ENCODE results near the gene VPS54.
"Not testable (repeated sequence)": the region's sequence is repeated elsewhere in the genome, so short reads cannot be mapped to it uniquely, and the experiment has no call there.

VPS54 gene

DNA sequence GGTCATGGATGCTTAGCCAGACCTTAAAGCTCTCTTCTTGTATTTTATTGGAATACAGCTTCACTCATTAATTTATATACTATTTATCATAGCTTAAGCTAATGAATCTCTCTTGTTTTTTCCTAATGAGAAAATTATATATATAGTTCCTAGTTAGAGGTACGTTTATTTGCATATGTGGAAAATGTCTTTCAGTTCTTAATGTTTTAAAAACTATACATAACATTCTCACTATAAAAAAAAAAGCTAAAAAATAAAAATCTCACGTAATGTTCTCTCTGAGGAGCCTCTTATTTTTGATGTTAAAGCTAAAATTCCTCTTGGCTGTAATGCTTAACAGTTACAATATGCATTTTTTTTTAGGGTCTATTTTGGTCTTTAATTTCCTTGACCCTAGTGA, 160.9 kb downstream of the VPS54 start:
- Histone ChIP-seq H3K36me3 (ENCODE audit: control insufficient read depth, insufficient read depth, low read length) (no peaks in the 10 kb centered on the region), H3K4me1 (ENCODE audit: control insufficient read depth, insufficient read depth, low read length) (peaks cover 4% of the 10 kb centered on the region), H3K27ac (ENCODE audit: insufficient read depth, low read depth, low read length, poor library complexity, severe bottlenecking) (no peak overlapping the region), H3K4me3 (ENCODE audit: insufficient read depth, low read depth, low read length) (no peak overlapping the region), H3K9me3 (ENCODE audit: control insufficient read depth, low read length) (no peaks in the 10 kb centered on the region), H3K27me3 (ENCODE audit: control insufficient read depth, insufficient read depth, low read length, poor library complexity, severe bottlenecking) (no peaks in the 10 kb centered on the region)
- 100% methylated on average over 1 of the region's 2 CpGs; no CpG with 5 or more reads in 1 of the 2 experiments for WGBS, 2 experiments

DNA sequence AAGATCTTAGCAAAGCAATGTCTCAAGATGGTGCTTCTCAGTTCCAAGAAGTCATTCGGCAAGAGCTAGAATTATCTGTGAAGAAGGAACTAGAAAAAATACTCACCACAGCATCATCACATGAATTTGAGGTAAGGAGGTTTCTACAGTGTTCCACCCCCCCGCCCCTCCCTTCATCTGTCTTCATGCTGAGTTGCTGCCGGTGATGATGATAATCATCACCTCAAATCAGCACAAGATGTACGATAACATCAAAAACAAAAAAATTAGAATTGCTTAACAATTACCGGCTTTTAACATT, 163.0 kb downstream of the VPS54 start:
- no peaks in the 10 kb centered on the region for H3K36me3 ChIP-seq (ENCODE audit: control insufficient read depth, insufficient read depth, low read length)
- H3K9me3 ChIP-seq (ENCODE audit: control insufficient read depth, low read length), result no peaks in the 10 kb centered on the region
- 89% methylated on average over 4 to 5 of the region's 5 CpGs for WGBS, 2 experiments
- no peak overlapping the region for H3K27ac ChIP-seq (ENCODE audit: insufficient read depth, low read depth, low read length, poor library complexity, severe bottlenecking)
- H3K4me3 ChIP-seq (ENCODE audit: insufficient read depth, low read depth, low read length), result no peak overlapping the region
- H3K27me3 ChIP-seq (ENCODE audit: control insufficient read depth, insufficient read depth, low read length, poor library complexity, severe bottlenecking), result no peaks in the 10 kb centered on the region
- peaks cover 4% of the 10 kb centered on the region for H3K4me1 ChIP-seq (ENCODE audit: control insufficient read depth, insufficient read depth, low read length)

DNA sequence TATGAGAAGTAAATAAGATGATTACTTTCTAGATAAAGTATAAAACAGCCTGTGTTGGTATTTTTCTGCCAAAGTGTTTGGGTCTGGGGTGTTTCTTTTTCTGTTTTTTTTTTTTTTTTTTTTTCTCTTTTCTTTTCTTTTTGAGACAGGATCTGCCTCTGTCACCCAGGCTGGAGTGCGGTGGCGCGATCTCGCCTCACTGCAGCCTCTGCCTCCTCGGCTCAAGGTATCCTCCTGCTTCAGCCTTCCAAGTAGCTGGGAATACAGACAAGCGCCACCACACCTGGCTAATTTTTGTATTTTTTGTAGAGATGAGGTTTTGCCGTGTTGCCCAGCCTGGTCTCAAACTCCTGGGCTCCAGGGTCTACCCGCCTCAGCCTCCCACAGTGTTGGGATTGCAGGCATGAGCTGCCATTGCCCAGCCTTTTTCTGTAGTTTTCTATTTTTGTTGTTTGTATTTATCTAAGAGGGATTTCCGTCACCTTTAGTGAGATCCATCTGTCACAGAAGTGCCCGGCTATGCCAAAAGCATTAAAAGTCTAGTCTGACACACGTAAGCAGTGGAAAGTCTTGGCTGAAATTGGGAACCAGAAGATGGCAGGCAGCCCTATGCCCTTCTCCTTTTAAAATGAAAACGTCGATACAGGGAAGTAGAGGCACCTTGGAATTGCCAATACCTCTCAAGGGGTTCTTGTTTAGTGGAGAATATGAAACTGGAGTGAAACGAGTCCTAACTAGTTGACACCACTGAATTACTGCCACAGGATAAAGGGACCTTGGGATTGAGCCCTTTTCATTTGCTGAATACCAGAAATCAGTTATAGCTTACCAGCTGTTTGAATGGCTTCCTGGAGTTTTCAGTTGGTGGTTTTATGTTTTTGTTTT, 163.6 kb downstream of the VPS54 start:
- no peak overlapping the region for H3K27ac ChIP-seq (ENCODE audit: insufficient read depth, low read depth, low read length, poor library complexity, severe bottlenecking)

DNA sequence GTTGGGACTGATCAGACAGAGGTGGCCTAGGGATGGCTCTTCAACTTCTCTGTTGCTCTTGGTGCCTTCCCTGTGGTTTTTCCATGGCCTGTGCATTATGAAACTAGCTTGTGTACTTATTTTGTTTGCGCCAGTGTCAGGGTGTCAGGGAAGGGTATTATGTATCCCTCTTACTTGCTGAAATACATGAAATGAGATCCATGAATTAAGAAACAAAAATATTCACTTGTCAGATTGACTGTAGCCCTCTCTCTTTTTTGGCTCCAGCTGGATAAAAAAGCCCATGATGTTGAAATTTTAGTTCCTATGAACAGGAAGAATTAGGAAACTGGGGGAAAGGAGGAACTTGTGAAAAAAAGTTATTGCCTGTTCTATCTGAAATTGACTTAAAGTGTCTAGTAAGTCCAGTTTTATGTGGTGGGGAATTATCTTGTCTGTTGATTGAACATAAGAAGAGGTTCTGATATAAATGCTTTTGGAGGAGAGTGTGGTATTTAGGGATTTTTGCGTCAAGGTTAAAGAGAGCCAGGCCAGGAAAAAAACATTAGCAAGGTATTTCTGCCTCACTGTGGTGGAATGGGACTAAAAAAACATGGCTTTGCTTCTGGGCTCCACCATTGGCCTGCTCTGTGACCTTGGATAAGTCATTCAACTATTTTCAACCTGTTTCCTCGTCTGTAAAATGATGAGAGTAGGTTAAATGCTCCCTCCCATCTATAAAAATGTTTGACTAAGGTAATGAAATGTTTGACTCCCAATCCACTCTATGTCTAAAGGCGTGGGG, 165.5 kb downstream of the VPS54 start:
- Histone ChIP-seq H3K36me3 (ENCODE audit: control insufficient read depth, insufficient read depth, low read length) (no peaks in the 10 kb centered on the region), H3K4me1 (ENCODE audit: control insufficient read depth, insufficient read depth, low read length) (peaks cover 19% of the 10 kb centered on the region), H3K27ac (ENCODE audit: insufficient read depth, low read depth, low read length, poor library complexity, severe bottlenecking) (no peak overlapping the region), H3K4me3 (ENCODE audit: insufficient read depth, low read depth, low read length) (no peak overlapping the region), H3K9me3 (ENCODE audit: control insufficient read depth, low read length) (no peaks in the 10 kb centered on the region), H3K27me3 (ENCODE audit: control insufficient read depth, insufficient read depth, low read length, poor library complexity, severe bottlenecking) (no peaks in the 10 kb centered on the region)
- 76 to 88% methylated on average over 2 to 4 of the region's 4 CpGs for WGBS, 2 experiments

More for the DNA sequence above, 163.6 kb downstream of the VPS54 start:
- no peaks in the 10 kb centered on the region for H3K27me3 ChIP-seq (ENCODE audit: control insufficient read depth, insufficient read depth, low read length, poor library complexity, severe bottlenecking)
- 88 to 93% methylated on average over 14 of the region's 14 CpGs for WGBS, 2 experiments
- H3K36me3 ChIP-seq (ENCODE audit: control insufficient read depth, insufficient read depth, low read length), result no peaks in the 10 kb centered on the region
- no peak overlapping the region for H3K4me3 ChIP-seq (ENCODE audit: insufficient read depth, low read depth, low read length)
- peaks cover 4% of the 10 kb centered on the region for H3K4me1 ChIP-seq (ENCODE audit: control insufficient read depth, insufficient read depth, low read length)
- H3K9me3 ChIP-seq (ENCODE audit: control insufficient read depth, low read length), result no peaks in the 10 kb centered on the region

DNA sequence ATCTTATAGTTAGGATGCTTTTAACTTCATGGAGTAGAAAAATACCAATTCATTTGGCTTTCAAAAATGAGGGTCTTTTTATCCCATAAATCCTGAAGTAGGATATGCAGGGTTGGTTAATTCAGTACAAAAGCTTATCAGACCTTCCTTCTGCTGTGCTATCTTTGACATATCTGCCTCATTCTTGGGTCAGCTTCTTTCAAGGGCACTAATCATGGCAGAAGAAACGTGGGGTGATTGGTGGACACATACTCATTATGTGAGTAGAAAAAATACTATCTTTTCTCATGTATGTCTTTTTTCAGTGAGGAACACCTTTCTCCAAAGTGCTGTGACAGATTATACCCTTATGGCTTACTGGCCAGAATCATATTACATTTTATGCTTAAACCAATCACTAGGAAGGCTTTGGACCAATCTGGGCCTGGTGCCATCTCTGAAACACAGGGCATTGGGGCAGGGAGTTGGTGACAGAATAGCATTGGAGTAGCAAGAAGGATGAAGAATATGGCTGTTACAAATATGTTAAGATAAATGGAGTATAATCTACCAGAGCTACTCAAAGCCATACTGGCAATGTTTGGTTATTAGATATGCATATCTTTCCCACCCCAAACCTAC, 167.4 kb downstream of the VPS54 start:
- Histone ChIP-seq H3K9me3 (ENCODE audit: control insufficient read depth, low read length) (no peaks in the 10 kb centered on the region), H3K4me3 (ENCODE audit: insufficient read depth, low read depth, low read length) (no peak overlapping the region), H3K27me3 (ENCODE audit: control insufficient read depth, insufficient read depth, low read length, poor library complexity, severe bottlenecking) (no peaks in the 10 kb centered on the region), H3K4me1 (ENCODE audit: control insufficient read depth, insufficient read depth, low read length) (peaks cover 20% of the 10 kb centered on the region), H3K27ac (ENCODE audit: insufficient read depth, low read depth, low read length, poor library complexity, severe bottlenecking) (peak overlapping the region; percentile 9), H3K36me3 (ENCODE audit: control insufficient read depth, insufficient read depth, low read length) (no peaks in the 10 kb centered on the region)
- 100% methylated on average over 1 of the region's 1 CpG for WGBS, 2 experiments

DNA sequence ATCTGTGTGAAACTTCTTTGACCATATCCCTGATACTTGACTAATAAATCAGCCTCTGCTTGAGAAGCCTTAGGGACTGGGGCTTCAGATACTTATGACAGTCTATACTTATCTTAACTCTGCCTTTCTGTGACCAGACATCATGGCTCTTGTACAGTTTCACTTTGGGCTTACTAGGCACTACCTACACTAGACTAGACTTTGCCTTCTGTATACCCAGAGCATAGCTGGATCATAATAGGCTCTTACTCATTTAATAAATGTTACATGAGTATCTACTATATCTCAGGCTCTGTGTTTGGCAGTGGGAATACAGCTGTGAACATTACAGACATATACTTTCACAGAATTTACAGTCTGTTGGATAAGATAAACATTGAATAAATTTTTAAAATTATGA, 168.6 kb downstream of the VPS54 start:
- Histone ChIP-seq H3K4me1 (ENCODE audit: control insufficient read depth, insufficient read depth, low read length) (peaks cover 24% of the 10 kb centered on the region), H3K9me3 (ENCODE audit: control insufficient read depth, low read length) (no peaks in the 10 kb centered on the region), H3K27ac (ENCODE audit: insufficient read depth, low read depth, low read length, poor library complexity, severe bottlenecking) (no peak overlapping the region), H3K36me3 (ENCODE audit: control insufficient read depth, insufficient read depth, low read length) (no peaks in the 10 kb centered on the region), H3K4me3 (ENCODE audit: insufficient read depth, low read depth, low read length) (no peak overlapping the region), H3K27me3 (ENCODE audit: control insufficient read depth, insufficient read depth, low read length, poor library complexity, severe bottlenecking) (no peaks in the 10 kb centered on the region)

DNA sequence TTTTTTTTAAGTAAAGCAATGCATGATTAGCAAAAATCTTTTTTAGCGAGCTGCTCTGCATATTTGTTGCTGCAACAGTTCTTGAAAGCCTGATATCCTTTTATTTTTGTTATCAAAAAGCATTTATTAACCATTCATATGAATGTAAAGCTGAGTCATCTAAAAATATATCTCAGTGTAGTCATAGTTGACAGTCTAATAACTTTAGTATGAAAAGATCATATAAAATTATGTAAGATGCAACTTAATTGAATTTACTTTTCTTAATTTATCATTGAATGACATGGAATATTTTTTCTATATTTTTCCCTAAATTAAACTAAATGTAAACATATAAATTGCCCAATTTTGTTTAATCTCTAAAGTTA, 169.0 kb downstream of the VPS54 start:
- Histone ChIP-seq H3K9me3 (ENCODE audit: control insufficient read depth, low read length) (no peaks in the 10 kb centered on the region), H3K27me3 (ENCODE audit: control insufficient read depth, insufficient read depth, low read length, poor library complexity, severe bottlenecking) (no peaks in the 10 kb centered on the region), H3K27ac (ENCODE audit: insufficient read depth, low read depth, low read length, poor library complexity, severe bottlenecking) (peak overlapping the region; percentile 81), H3K36me3 (ENCODE audit: control insufficient read depth, insufficient read depth, low read length) (no peaks in the 10 kb centered on the region), H3K4me3 (ENCODE audit: insufficient read depth, low read depth, low read length) (no peak overlapping the region), H3K4me1 (ENCODE audit: control insufficient read depth, insufficient read depth, low read length) (peaks cover 27% of the 10 kb centered on the region)
- 0 to 20% methylated on average over 1 of the region's 1 CpG for WGBS, 2 experiments

DNA sequence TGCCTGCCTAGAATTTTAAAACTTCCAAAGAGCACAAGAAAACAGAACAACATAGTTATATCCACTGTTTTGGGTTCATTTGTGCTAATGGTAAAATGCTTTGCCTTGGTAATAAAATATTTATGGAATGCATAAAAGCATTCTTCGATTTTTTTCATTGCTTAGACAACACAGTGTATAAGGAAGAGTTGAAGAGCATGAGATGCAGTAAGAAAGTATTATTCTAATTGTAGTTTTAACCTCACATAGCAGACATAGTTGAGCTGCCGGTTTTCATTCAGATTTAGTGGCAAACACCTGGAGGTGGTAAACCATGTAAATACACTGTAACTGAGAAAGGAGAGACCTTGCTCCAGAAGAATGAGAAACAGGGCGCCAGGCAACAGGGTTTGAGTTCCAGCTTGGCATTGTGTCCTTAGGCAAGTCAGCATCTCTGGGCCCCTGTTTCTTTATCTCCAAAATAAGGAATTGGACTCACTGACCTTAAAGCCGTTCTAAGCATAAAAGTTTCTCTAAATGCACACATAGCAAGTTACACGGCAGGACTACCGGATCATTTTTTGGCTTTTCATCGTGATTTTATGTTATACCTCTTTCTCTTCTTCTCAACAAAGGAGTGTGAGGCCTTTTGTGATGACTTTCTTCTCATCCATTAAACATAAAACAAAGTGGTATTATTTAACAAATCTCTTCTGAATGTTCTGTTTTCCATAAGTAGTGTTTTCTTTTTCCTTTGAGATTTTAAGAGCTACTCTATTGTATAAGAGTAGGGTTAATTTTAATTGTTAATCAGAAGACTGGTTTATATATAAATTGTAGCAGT, 169.6 kb downstream of the VPS54 start:
- no peak overlapping the region for H3K4me3 ChIP-seq (ENCODE audit: insufficient read depth, low read depth, low read length)
- no peaks in the 10 kb centered on the region for H3K27me3 ChIP-seq (ENCODE audit: control insufficient read depth, insufficient read depth, low read length, poor library complexity, severe bottlenecking)
- no peaks in the 10 kb centered on the region for H3K36me3 ChIP-seq (ENCODE audit: control insufficient read depth, insufficient read depth, low read length)
- H3K9me3 ChIP-seq (ENCODE audit: control insufficient read depth, low read length), result no peaks in the 10 kb centered on the region
- H3K27ac ChIP-seq (ENCODE audit: insufficient read depth, low read depth, low read length, poor library complexity, severe bottlenecking), result peak overlapping the region; percentile 81
- WGBS, 2 experiments, result 1 to 5% methylated on average over 7 of the region's 7 CpGs
- H3K4me1 ChIP-seq (ENCODE audit: control insufficient read depth, insufficient read depth, low read length), result peaks cover 27% of the 10 kb centered on the region

DNA sequence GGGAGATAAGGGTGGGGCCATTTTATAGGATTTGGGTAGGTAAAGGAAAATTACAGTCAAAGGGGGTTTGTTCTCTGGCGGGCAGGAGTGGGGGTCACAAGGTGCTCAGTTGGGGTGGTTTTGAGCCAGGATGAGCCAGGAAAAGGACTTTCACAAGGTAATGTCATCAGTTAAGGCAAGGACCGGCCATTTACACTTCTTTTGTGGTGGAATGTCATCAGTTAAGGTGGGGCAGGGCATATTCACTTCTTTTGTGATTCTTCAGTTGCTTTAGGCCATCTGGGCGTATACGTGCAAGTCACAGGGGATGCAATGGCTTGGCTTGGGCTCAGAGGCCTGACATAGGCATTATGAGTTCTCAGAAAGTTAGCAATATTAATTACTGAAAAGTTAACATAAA, 171.7 kb downstream of the VPS54 start:
- H3K27ac ChIP-seq (ENCODE audit: insufficient read depth, low read depth, low read length, poor library complexity, severe bottlenecking); H3K4me3 ChIP-seq (ENCODE audit: insufficient read depth, low read depth, low read length); H3K36me3 ChIP-seq (ENCODE audit: control insufficient read depth, insufficient read depth, low read length); H3K27me3 ChIP-seq (ENCODE audit: control insufficient read depth, insufficient read depth, low read length, poor library complexity, severe bottlenecking); H3K9me3 ChIP-seq (ENCODE audit: control insufficient read depth, low read length): not testable (repeated sequence)
- H3K4me1 ChIP-seq (ENCODE audit: control insufficient read depth, insufficient read depth, low read length), result peaks cover 36% of the 10 kb centered on the region
- 82 to 88% methylated on average over 4 of the region's 4 CpGs for WGBS, 2 experiments
